ENCODE data around the gene TXNDC15. TPM values are rescaled to one million over a fixed set of nuclear protein-coding genes. Genes with fewer than 3 reads are reported as not detected.

Gene TXNDC15, protein sequence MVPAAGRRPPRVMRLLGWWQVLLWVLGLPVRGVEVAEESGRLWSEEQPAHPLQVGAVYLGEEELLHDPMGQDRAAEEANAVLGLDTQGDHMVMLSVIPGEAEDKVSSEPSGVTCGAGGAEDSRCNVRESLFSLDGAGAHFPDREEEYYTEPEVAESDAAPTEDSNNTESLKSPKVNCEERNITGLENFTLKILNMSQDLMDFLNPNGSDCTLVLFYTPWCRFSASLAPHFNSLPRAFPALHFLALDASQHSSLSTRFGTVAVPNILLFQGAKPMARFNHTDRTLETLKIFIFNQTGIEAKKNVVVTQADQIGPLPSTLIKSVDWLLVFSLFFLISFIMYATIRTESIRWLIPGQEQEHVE
- total RNA-seq = 43.9 and 46.5 TPM in 2 replicates
- long read RNA-seq, transcript TXNDC15-201 (5 exons, 3,548 nt) = major isoform, 44 of 71 reads
- long read RNA-seq, partial matches to known transcripts = 2 of 71 reads
- long read RNA-seq, other reads (novel, unspliced or antisense) = 25 of 71 reads

DNA sequence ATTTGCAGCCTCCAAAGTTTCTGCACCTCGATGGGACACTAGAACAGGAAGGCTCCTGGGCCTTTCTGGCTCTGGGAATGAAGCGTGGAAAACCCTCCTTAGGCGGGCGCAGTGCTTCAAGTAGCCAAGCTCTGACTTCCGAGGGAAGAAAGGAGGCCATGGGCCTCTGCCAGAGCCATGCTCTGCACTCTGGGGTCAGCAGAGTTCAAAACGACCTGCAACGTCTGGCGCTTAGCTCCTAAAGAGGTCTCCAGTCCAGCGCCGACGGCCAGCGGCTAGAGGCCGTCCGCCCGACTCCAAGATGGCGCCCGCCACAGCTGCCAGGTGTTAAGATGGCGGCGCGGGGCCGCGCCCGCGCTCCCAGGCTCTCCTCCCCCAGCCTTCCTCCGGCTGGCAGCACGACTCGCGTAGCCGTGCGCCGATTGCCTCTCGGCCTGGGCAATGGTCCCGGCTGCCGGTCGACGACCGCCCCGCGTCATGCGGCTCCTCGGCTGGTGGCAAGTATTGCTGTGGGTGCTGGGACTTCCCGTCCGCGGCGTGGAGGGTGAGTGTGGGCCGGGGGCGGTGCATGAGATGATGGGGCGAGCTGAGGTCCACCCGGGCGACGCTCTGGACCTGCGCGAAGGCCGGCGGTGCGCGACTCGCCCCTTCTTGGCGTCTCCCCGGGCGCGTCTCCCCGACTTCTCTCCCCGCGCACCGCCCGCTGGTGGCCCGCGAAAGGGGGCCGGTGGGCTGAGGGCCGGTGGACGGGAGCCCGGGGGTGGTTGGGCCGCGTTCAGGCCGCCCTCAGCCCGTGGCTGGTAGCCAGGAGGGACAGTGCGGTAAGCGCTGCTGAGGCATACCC lies at the start of gene TXNDC15:
Gene TXNDC15, plus strand, starts transcription at position 385 of the 844 bp plus-strand sequence. Its CDS starts 57 bp downstream, at position 442.
- peak within 1 kb of the TSS; percentile 93 for H3K4me3 Mint-ChIP-seq (ENCODE audit: low read depth)
- H3K9me3 Mint-ChIP-seq (ENCODE audit: low read depth) = no peaks in the 10 kb centered on the region
- peak; percentile 70 for DNase-seq (ENCODE audit: low spot score, unreplicated experiment)
- H3K27me3 Mint-ChIP-seq = no peaks in the 10 kb centered on the region
- peaks cover 21% of the 10 kb centered on the region for H3K4me1 Mint-ChIP-seq (ENCODE audit: low read depth)
- peaks cover 3% of the 10 kb centered on the region for H3K36me3 Mint-ChIP-seq (ENCODE audit: insufficient read depth)
- peak within 1 kb of the TSS; percentile 97 for H3K27ac Mint-ChIP-seq
- TF ChIP-seq, protein P1, sequence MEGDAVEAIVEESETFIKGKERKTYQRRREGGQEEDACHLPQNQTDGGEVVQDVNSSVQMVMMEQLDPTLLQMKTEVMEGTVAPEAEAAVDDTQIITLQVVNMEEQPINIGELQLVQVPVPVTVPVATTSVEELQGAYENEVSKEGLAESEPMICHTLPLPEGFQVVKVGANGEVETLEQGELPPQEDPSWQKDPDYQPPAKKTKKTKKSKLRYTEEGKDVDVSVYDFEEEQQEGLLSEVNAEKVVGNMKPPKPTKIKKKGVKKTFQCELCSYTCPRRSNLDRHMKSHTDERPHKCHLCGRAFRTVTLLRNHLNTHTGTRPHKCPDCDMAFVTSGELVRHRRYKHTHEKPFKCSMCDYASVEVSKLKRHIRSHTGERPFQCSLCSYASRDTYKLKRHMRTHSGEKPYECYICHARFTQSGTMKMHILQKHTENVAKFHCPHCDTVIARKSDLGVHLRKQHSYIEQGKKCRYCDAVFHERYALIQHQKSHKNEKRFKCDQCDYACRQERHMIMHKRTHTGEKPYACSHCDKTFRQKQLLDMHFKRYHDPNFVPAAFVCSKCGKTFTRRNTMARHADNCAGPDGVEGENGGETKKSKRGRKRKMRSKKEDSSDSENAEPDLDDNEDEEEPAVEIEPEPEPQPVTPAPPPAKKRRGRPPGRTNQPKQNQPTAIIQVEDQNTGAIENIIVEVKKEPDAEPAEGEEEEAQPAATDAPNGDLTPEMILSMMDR (IDR thresholded peaks at IDR 0.05; ENCODE audit: unreplicated experiment) = no peak

DNA sequence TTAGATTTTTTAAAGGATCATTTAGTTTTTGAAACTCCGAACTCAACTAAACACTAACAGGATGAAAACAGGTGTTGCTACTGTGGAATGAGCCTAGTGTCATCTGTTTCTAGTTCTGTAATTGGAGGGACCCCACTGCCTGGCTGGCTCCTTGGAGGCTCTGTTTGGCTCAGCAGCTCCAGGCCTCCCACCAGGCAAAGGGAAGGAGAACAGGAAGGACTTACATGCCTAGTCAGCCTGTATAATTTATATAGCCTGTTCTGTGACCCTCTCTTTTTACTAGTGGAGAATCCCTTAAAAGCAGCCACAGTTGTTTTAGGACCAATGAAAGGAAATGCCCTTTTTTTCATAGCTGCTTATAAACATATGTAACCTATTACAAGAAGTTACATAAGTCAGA lies 49.5 kb upstream of the TXNDC15 start:
- no peak for DNase-seq (ENCODE audit: low spot score, unreplicated experiment)
- Mint-ChIP-seq H3K27me3 (no peaks in the 10 kb centered on the region), H3K4me3 (ENCODE audit: low read depth) (no peak overlapping the region), H3K27ac (no peak overlapping the region), H3K9me3 (ENCODE audit: low read depth) (no peaks in the 10 kb centered on the region), H3K36me3 (ENCODE audit: insufficient read depth) (peaks cover 8% of the 10 kb centered on the region), H3K4me1 (ENCODE audit: low read depth) (no peaks in the 10 kb centered on the region)
- TF ChIP-seq, protein P1 (IDR thresholded peaks at IDR 0.05; ENCODE audit: unreplicated experiment) = no peak

DNA sequence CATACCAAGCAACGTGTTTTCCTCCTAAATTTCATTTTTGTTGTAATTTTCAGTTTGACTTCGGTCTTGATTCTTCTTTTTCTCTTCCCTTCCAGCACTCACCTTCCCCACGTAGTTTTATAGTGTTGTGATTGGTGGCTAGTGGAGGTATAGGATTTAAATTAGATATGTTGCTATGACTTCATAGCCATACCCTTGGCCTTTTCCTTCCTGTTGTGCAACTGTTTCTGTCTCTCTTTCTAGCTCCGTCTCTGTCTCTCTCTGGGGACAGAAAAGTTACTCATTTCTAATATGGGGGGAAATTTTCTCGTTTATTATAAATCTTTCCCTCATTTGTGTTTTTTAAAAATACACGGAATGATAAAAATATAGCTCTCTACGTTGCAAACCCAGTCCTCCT lies 49.0 kb upstream of the TXNDC15 start:
- TF ChIP-seq, protein P1 (IDR thresholded peaks at IDR 0.05; ENCODE audit: unreplicated experiment) = no peak
- Mint-ChIP-seq H3K36me3 (ENCODE audit: insufficient read depth) (peaks cover 7% of the 10 kb centered on the region), H3K27ac (no peak overlapping the region), H3K4me1 (ENCODE audit: low read depth) (no peaks in the 10 kb centered on the region), H3K27me3 (no peaks in the 10 kb centered on the region), H3K9me3 (ENCODE audit: low read depth) (no peaks in the 10 kb centered on the region), H3K4me3 (ENCODE audit: low read depth) (no peak overlapping the region)
- DNase-seq (ENCODE audit: low spot score, unreplicated experiment) = no peak

DNA sequence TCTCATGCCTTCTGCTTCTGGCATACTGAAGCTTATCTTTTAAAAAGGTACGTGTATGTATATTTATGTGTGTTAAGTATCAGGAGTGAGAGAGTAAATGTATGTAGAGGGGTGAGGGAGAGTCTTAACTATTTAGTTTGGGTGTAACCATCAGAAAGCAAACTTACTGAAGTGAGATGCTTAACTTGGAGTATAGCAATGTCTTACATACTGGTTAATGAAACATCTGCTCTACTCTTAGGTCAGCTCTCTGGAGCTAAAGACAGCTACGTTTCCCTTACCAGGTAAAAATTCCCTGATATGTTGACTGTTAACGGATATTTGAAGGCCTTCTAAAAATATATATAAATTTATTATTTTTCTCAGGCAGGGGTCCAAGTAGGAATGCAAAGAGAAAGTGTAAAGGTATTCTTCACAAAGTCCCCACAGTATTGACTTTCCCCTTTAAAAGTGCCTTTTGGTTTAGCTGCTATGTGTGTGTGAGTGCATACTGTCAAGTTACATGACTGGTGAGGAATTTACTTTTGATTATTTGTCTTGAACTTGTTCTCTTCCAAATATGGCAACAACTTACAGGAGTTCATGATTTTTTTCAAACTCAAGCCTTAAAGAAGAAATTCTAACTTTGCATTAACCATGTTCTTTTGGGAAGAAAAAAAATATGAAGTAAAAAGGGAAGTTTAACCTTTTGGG lies 40.7 kb upstream of the TXNDC15 start:
- peak overlapping the region; percentile 64 for H3K27ac Mint-ChIP-seq
- no peaks in the 10 kb centered on the region for H3K9me3 Mint-ChIP-seq (ENCODE audit: low read depth)
- DNase-seq (ENCODE audit: low spot score, unreplicated experiment) = no peak
- peaks cover 12% of the 10 kb centered on the region for H3K36me3 Mint-ChIP-seq (ENCODE audit: insufficient read depth)
- H3K4me3 Mint-ChIP-seq (ENCODE audit: low read depth) = no peak overlapping the region
- H3K27me3 Mint-ChIP-seq = no peaks in the 10 kb centered on the region
- peaks cover 2% of the 10 kb centered on the region for H3K4me1 Mint-ChIP-seq (ENCODE audit: low read depth)
- TF ChIP-seq, protein P1 (IDR thresholded peaks at IDR 0.05; ENCODE audit: unreplicated experiment) = no peak

DNA sequence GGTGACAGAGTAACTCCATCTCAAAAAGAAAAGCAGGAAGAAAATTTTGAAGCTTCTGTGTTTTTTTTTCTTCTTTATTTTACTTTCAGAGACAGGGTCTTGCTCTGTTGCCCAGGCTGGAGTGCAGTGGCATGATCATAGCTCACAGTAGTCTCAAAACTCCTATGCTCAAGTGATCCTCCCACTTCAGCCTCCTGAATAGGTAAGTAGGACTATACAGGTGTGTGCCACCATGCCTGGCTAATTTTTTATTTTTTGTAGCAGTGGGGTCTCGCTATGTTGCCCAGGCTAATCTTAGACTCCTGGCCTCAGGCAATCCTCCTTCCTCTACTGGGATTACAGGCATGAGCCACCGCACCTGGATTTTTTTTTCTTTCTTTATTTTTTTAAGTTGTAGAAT lies 38.5 kb upstream of the TXNDC15 start:
- DNase-seq (ENCODE audit: low spot score, unreplicated experiment) = no peak
- no peak overlapping the region for H3K4me3 Mint-ChIP-seq (ENCODE audit: low read depth)
- no peaks in the 10 kb centered on the region for H3K9me3 Mint-ChIP-seq (ENCODE audit: low read depth)
- H3K27me3 Mint-ChIP-seq = no peaks in the 10 kb centered on the region
- H3K27ac Mint-ChIP-seq = no peak overlapping the region
- peaks cover 3% of the 10 kb centered on the region for H3K4me1 Mint-ChIP-seq (ENCODE audit: low read depth)
- H3K36me3 Mint-ChIP-seq (ENCODE audit: insufficient read depth) = peaks cover 21% of the 10 kb centered on the region
- TF ChIP-seq, protein P1 (IDR thresholded peaks at IDR 0.05; ENCODE audit: unreplicated experiment) = no peak

Data from progenitor cell of endocrine pancreas (in vitro differentiated cells).